Small intestine (tissue), 7 donors: Measurements from ENCODE around the gene RPS6KA2. TPM values are rescaled to one million over a fixed set of nuclear protein-coding genes. Genes with fewer than 3 reads are reported as not detected.

ENCODE experiments used
- DNase-seq, 2 donors: peaks; one replicate each; pipeline versions ENCODE4 v3.0.0 to v3.0.0-alpha.2; 2013
- FAIRE-seq: peaks from 2 replicates; lab custom pipeline; 2012; peaks lifted over from hg19 to GRCh38; lab: Jason Lieb, UNC
- H3K27ac ChIP-seq, 3 donors: one replicate each; pipeline ENCODE4 v1.5.1; 2013; ENCODE audit warnings: low read length in 2 of 3, mild to moderate bottlenecking in 2 of 3, control low read depth in 1 of 3, inconsistent platforms in 1 of 3, low read depth in 1 of 3, moderate library complexity in 1 of 3
- H3K27me3 ChIP-seq, 3 donors: one replicate each; pipeline ENCODE4 v1.6.1; 2013; ENCODE audit warnings: low read length in 3 of 3, inconsistent platforms in 1 of 3; ENCODE audit not compliant: control insufficient read depth in 3 of 3, insufficient read depth in 3 of 3
- H3K36me3 ChIP-seq, 3 donors: one replicate each; pipeline ENCODE4 v1.6.1; 2013; ENCODE audit warnings: low read length in 3 of 3, inconsistent platforms in 1 of 3, low read depth in 1 of 3, mild to moderate bottlenecking in 1 of 3, moderate library complexity in 1 of 3; ENCODE audit not compliant: control insufficient read depth in 3 of 3, insufficient read depth in 2 of 3
- H3K4me1 ChIP-seq, 3 donors: one replicate each; pipeline ENCODE4 v1.6.1; 2013; ENCODE audit warnings: low read length in 2 of 3, inconsistent platforms in 1 of 3, low read depth in 1 of 3, mild to moderate bottlenecking in 1 of 3, moderate library complexity in 1 of 3; ENCODE audit not compliant: control insufficient read depth in 3 of 3, insufficient read depth in 2 of 3
- H3K4me3 ChIP-seq, 3 donors: one replicate each; pipeline ENCODE4 v1.5.1; 2013; ENCODE audit warnings: low read length in 3 of 3, control low read depth in 1 of 3, inconsistent platforms in 1 of 3, low read depth in 1 of 3, mild to moderate bottlenecking in 1 of 3, moderate library complexity in 1 of 3
- H3K9me3 ChIP-seq, 2 donors: one replicate each; pipeline ENCODE4 v1.6.1; 2013; ENCODE audit warnings: low read depth in 1 of 2, low read length in 1 of 2; ENCODE audit not compliant: control insufficient read depth in 2 of 2, insufficient read depth in 1 of 2
- WGBS, 3 donors: extraction: QIAGEN DNeasy Blood & Tissue Kit; methylation state at CpG; one replicate each; pipeline ENCODE4 v1.1.7; 2013; 5-methylcytosine and 5-hydroxymethylcytosine counted together
- polyA plus RNA-seq, 4 donors: library from polyadenylated mRNA; stranded (reverse) in 3 of 4; unstranded in 1 of 4; fragments of 200-250 nt in 3 of 4; fragments of 120-200 nt in 1 of 4; gene quantifications; one replicate each; pipeline versions ENCODE4 v1.2.1 to v1.2.3, GENCODE V29; 2013
- donor health status: healthy with polysubstance abuse.
- donor health status: control.
- donor health status: control.
- donor health status: Bipolar disorder and iron deficiency.
- donor health status: healthy.

The RPS6KA2 gene
- polyA plus RNA-seq, 4 donors: 3.1 to 21.9 (median 7.3) TPM

- 82 to 99% (median 95%) methylated on average over 2 of the region's 2 CpGs for WGBS, 3 donors
- Histone ChIP-seq H3K36me3 (peaks cover 0 to 10% (median 0%) of the 10 kb centered on the region in 3 donors), H3K27me3 (no peaks in the 10 kb centered on the region), H3K27ac (no peak overlapping the region), H3K9me3 (no peaks in the 10 kb centered on the region), H3K4me3 (no peak overlapping the region), H3K4me1 (no peaks in the 10 kb centered on the region)
- FAIRE-seq: no peak
- DNase-seq: no peak
Observed at GRCh38 chr6:166511316-166511715, 115.7 kb downstream of the RPS6KA2 start.

- DNase-seq: no peak
- Histone ChIP-seq H3K27me3 (no peaks in the 10 kb centered on the region), H3K4me1 (no peaks in the 10 kb centered on the region), H3K4me3 (no peak overlapping the region), H3K27ac (no peak overlapping the region), H3K9me3 (no peaks in the 10 kb centered on the region), H3K36me3 (peaks cover 0 to 8% (median 0%) of the 10 kb centered on the region in 3 donors)
- FAIRE-seq: no peak
- WGBS, 3 donors: 86 to 91% (median 89%) methylated on average over 8 of the region's 8 CpGs
Observed at GRCh38 chr6:166509193-166509592, 117.9 kb downstream of the RPS6KA2 start.

- Histone ChIP-seq H3K4me1 (no peaks in the 10 kb centered on the region), H3K4me3 (no peak overlapping the region), H3K27ac (no peak overlapping the region), H3K9me3 (no peaks in the 10 kb centered on the region), H3K36me3 (peaks cover 0 to 10% (median 0%) of the 10 kb centered on the region in 3 donors), H3K27me3 (no peaks in the 10 kb centered on the region)
- DNase-seq: no peak
- no peak for FAIRE-seq
- WGBS, 3 donors: 87 to 90% (median 89%) methylated on average over 11 of the region's 11 CpGs
Observed at GRCh38 chr6:166508726-166509125, 118.3 kb downstream of the RPS6KA2 start.

GRCh38 chr6:166507809-166508564 lies 119.1 kb downstream of the RPS6KA2 start:
- FAIRE-seq (no peak), DNase-seq (no peak)
- Histone ChIP-seq H3K27me3 (no peaks in the 10 kb centered on the region), H3K36me3 (peaks cover 0 to 10% (median 0%) of the 10 kb centered on the region in 3 donors), H3K4me3 (no peak overlapping the region), H3K27ac (no peak overlapping the region), H3K9me3 (no peaks in the 10 kb centered on the region), H3K4me1 (no peaks in the 10 kb centered on the region)
- WGBS, 3 donors: 86 to 92% (median 88%) methylated on average over 25 of the region's 25 CpGs

- Histone ChIP-seq H3K4me1 (no peaks in the 10 kb centered on the region), H3K27me3 (no peaks in the 10 kb centered on the region), H3K4me3 (no peak overlapping the region), H3K27ac (no peak overlapping the region), H3K9me3 (no peaks in the 10 kb centered on the region), H3K36me3 (peaks cover 0 to 10% (median 0%) of the 10 kb centered on the region in 3 donors)
- 89 to 98% (median 92%) methylated on average over 2 of the region's 2 CpGs for WGBS, 3 donors
- DNase-seq: no peak
- no peak for FAIRE-seq
Observed at GRCh38 chr6:166507380-166507779, 119.7 kb downstream of the RPS6KA2 start.

GRCh38 chr6:166505133-166505905 lies 121.7 kb downstream of the RPS6KA2 start:
- FAIRE-seq (no peak), DNase-seq (no peak)
- WGBS, 3 donors: 94 to 96% (median 94%) methylated on average over 28 of the region's 28 CpGs
- no peak overlapping the region for H3K4me3 ChIP-seq
- no peaks in the 10 kb centered on the region for H3K4me1 ChIP-seq
- no peak overlapping the region for H3K27ac ChIP-seq
- no peaks in the 10 kb centered on the region for H3K27me3 ChIP-seq
- no peaks in the 10 kb centered on the region for H3K9me3 ChIP-seq
- peaks cover 0 to 10% (median 0%) of the 10 kb centered on the region in 3 donors for H3K36me3 ChIP-seq

GRCh38 chr6:166504100-166504499 lies 123.0 kb downstream of the RPS6KA2 start:
- Histone ChIP-seq H3K4me1 (no peaks in the 10 kb centered on the region), H3K9me3 (no peaks in the 10 kb centered on the region), H3K36me3 (peaks cover 0 to 9% (median 0%) of the 10 kb centered on the region in 3 donors), H3K27me3 (no peaks in the 10 kb centered on the region), H3K4me3 (no peak overlapping the region), H3K27ac (no peak overlapping the region)
- 63 to 74% (median 70%) methylated on average over 7 to 9 of the region's 9 CpGs for WGBS, 3 donors
- no peak for DNase-seq
- FAIRE-seq: no peak

- H3K27me3 ChIP-seq: no peaks in the 10 kb centered on the region
- no peak for FAIRE-seq
- H3K36me3 ChIP-seq: peaks cover 0 to 15% (median 0%) of the 10 kb centered on the region in 3 donors
- no peak overlapping the region for H3K27ac ChIP-seq
- no peaks in the 10 kb centered on the region for H3K4me1 ChIP-seq
- 88 to 94% (median 92%) methylated on average over 12 of the region's 12 CpGs for WGBS, 3 donors
- DNase-seq: no peak
- no peaks in the 10 kb centered on the region for H3K9me3 ChIP-seq
- H3K4me3 ChIP-seq: no peak overlapping the region
Observed at GRCh38 chr6:166503167-166503744, 123.8 kb downstream of the RPS6KA2 start.
